HG03135 (cell line): ENCODE measurements around the gene UGT1A4.

Experiments used
- ATAC-seq: cut with Tn5 transposase; IDR thresholded peaks from one replicate; pipeline ENCODE4 v1.9.1; 2021; ENCODE audit warnings: mild to moderate bottlenecking, moderate library complexity; ENCODE audit not compliant: unreplicated experiment

The UGT1A4 gene

GRCh38 chr2:233779722-233780121 lies 61.2 kb downstream of the UGT1A4 start:
- no peak for ATAC-seq

GRCh38 chr2:233780771-233781170 lies 62.2 kb downstream of the UGT1A4 start:
- no peak for ATAC-seq

- ATAC-seq: no peak
Observed at GRCh38 chr2:233789554-233789953, 71.0 kb downstream of the UGT1A4 start.

DNA sequence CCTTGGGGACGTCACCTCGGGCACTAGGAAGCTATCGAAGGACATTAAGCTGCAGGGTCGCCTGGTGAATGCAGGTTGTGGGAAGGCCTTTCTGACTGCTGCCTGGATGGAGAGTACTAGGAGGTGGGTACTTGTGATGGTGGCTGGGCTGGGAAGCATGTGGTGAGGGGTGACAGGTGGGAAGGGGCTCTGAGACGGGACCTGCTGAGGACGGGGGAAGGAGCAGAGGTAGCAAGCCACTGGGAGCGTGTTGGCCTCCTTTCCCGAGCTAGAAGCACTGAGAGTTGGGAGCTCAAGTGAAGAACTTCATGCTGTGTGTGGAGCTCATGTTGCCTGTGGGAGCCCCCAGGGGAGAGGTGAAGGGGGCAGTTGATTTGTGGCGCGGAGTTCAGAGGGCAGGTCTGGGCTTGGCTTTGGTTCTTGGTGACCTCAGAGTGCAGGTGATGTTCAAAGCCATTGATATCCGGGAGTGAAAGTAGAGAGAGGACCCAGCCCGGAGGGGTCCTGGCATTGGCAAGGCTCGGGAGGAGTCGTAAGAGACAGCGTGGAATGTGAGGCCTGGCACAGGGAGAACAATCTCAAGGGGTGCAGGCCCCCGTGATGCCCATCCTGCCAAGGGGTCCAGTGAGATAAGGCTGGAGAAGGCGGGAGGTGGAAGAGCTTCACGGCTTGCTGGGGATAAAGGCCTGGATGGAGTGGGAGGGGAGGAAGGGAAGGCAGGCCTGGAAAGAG lies 72.8 kb downstream of the UGT1A4 start:
- ATAC-seq: no peak

DNA sequence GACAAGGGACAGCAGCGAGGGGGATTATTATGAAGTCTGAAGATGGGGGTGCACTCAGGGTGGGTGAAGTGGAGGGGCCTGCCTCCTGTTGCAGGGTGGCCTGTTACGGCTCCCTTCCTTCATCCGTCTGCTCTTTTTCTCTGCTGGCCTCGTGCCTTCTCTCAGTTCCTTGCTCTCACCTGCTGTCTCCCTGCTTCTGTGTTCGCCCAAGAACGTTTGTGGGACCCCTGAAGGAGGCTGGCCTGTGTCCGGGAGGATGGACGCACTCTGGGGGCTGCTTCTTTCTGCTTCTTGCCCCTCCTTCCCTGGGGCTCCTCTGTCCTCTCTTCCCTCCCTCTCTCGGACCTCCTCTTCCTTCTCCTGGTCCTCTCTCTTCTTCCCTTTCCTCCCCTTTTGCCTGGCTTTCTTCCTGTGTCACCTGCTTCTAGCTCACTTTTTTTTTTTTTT lies 73.4 kb downstream of the UGT1A4 start:
- ATAC-seq: no peak

DNA sequence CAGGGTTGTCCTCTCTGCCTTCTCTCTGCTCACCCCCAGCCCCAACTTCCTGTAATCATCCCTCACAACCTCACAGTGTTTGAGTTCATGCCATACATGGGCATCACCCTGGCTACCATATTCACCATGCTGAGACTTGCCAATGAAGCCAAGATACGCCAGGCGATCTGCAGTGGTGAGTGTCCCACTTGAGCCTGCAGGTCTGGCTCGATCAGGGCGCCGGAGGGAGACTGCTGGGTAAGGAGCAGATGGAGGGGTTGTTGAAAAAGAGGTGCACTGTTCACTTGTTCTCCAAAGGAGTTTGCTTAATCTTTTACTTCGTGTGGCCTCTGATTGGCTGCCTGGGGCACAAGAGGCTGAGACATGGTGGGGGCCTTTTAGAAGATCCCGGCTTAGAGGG lies 74.2 kb downstream of the UGT1A4 start:
- no peak for ATAC-seq

DNA sequence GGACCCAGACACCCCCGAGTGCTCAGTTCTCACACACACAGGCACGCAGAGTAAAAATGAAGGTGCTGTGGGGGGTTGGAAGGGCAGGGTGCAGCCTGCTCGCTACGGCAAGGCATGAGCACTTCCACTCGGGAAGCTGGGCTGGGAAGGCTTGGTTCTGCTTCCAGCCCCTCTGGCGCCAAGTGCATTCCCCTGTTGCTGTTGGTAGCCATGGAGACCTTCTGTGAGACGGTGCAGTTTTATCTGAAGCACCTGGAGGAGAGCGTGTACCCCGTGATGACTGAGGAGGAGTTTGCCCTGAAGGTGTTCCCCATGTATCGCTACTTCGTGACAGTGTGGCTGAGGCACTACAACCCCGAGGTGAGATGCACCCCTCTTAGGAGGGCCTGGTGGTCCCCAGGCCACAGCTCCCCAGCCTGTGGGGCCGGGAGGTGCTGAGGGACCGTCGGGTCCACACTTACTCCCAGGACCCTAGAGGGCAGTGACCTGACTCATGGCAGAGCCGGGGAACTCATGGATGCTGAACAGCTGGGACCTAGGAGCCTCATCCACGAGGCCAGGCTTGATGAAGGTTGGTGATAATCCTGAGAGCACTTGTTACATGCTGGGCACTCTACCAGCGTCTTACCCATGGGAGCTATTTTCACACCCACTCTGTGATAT lies 75.1 kb downstream of the UGT1A4 start:
- ATAC-seq: no peak

- no peak for ATAC-seq
Observed at GRCh38 chr2:233794128-233794658, 75.7 kb downstream of the UGT1A4 start.

DNA sequence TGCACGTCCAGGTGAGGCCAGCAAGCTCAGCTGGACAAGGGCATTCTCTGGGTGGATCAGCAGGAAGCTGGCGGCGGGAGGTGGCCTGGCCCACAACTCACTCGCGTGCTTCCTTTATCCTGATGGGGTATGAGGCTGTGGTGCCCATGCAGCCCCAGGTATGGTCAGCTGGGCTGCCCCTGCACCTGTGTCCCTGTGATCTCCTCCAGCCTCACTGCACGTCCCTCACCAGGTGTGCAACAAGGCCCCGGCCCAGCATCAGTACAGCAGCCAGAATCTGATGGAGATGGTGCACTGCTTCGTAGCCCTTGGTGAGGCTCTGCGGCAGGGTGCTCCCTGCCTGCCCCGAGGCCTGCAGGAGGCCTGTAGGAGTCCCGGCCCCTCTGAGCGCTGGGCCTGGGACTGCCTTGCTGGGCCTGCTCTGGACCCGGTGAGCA lies 77.2 kb downstream of the UGT1A4 start:
- ATAC-seq: no peak

- no peak for ATAC-seq
Observed at GRCh38 chr2:233796254-233796653, 77.7 kb downstream of the UGT1A4 start.

- no peak for ATAC-seq
Observed at GRCh38 chr2:233798335-233799086, 80.0 kb downstream of the UGT1A4 start.

GRCh38 chr2:233799087-233799665 lies 80.6 kb downstream of the UGT1A4 start:
- ATAC-seq: no peak

- no peak for ATAC-seq
Observed at GRCh38 chr2:233799716-233800115, 81.2 kb downstream of the UGT1A4 start.

GRCh38 chr2:233800208-233800607 lies 81.7 kb downstream of the UGT1A4 start:
- no peak for ATAC-seq

GRCh38 chr2:233801357-233802131 lies 83.0 kb downstream of the UGT1A4 start:
- ATAC-seq: no peak

GRCh38 chr2:233802132-233802815 lies 83.7 kb downstream of the UGT1A4 start:
- ATAC-seq: no peak

DNA sequence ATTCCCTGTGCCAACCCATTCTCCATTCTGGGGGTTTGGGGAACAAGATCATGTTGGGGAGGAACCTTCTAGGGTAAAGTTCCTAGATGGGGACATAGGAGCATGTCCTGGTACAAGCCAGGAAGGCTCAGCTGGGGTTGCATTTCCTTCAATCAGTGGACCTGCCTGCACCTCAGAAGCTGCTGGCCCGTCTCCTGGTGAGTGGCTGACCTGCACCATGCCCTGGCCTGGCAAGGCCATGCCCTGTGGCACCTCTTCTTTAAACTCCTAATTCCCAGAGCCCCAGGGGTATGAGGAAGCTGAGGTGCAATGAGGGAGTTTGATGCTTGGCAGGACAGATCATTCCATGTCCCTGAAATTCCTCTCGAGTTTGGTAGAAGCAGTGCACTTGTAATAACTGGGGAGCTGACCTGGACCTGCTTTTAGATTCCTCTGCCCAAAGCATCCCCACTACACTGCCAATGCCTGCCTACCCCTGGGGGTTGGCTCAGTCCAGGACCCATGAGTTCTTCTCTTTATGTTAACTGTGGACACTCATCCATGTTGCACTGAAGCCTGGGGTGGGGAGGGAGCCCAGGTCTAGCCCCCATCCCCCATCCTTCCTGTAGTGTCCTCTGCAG lies 84.9 kb downstream of the UGT1A4 start:
- ATAC-seq: no peak

DNA sequence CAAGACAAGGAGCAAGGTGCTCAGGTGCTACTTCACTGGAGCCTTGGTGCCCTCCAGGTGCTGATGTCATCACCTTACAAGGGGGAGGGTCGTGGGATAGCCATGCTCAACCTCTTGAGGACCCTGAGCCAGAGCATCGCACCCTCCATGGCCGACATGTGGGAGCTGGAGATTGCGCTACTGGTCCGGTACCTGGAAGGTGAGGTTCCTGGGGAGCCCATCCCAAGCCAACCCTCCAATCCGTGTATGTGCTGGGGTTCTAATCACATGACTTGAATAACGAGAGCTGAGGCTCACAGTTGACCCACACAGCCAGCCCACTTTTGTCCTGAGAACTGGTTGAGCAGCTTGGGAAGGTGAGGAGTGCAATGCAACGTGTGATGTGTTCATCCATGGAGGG lies 85.5 kb downstream of the UGT1A4 start:
- no peak for ATAC-seq

GRCh38 chr2:233807215-233807865 lies 88.8 kb downstream of the UGT1A4 start:
- no peak for ATAC-seq
